ENCODE data around the gene ADD1.
"Not testable (repeated sequence)": the region's sequence is repeated elsewhere in the genome, so short reads cannot be mapped to it uniquely, and the experiment has no call there.

ADD1 gene

GRCh38 chr4:2950221-2950989 is 106.8 kb downstream of the ADD1 start:
- DNase-seq = no peak

GRCh38 chr4:2953496-2953895 is 109.9 kb downstream of the ADD1 start:
- no peak for DNase-seq

- no peak for DNase-seq
Observed at GRCh38 chr4:2954358-2955185, 110.9 kb downstream of the ADD1 start.

- DNase-seq = not testable (repeated sequence)
Observed at GRCh38 chr4:2955186-2956044, 111.8 kb downstream of the ADD1 start.

GRCh38 chr4:2958446-2958845 is 114.8 kb downstream of the ADD1 start:
- DNase-seq = no peak

- DNase-seq = not testable (repeated sequence)
Observed at GRCh38 chr4:2960450-2960849, 116.8 kb downstream of the ADD1 start.

DNA sequence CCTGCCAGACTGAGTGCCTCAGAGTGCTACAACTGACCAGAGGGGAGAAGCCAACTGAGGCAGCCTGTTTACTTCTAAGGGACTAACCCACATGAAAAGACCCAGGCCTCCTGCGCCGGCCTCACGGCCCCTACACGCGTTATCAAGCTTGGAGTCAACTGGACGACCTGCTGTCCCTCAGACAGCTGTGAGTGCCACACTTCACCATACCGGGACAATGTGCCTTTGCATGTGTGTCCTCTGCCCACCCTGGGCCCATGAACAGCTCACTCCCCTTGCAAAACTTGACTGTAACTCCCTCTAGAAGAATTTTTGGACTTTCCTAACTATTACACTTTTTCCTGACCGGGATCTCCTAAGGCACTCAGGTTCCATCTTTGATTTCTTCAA is 117.8 kb downstream of the ADD1 start:
- no peak for DNase-seq

GRCh38 chr4:2961811-2962441 is 118.3 kb downstream of the ADD1 start:
- no peak for DNase-seq

DNA sequence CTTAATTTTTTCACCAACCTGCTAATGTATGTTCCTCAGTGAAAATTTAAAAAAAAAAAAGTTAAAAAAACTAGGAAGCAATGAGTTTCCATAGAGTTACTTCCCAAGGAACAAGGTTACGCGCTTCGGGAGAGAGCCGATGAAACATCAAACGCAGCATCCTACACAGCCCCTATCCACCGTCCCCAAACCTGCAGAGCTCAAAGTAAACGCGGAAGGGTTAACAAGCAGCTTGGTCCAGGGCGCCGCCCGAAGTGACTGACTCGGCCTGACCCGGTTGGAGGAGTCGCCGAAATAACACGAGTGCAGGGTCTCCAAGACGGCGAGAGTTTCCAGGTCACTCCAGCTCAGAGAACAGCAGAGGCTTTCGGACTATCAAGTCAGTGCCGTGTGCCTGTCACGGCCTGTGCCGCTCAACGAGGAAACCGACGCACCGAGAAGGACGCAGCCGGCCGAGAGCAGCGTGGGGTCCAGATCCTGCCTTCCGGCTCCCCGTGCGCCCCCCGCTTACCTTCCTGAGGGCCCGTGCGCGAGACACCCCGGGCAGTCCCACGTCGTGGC is 119.0 kb downstream of the ADD1 start:
- no peak for DNase-seq

- peak; percentile 96 for DNase-seq
Observed at GRCh38 chr4:2963175-2963965, 119.7 kb downstream of the ADD1 start, which contains the start of the genes GRK4 and NOP14. TSS of gene GRK4 (plus strand) at chr4:2963571. CDS start at chr4:2964071, 500 bp downstream. TSS of gene NOP14 (minus strand) at chr4:2963406. CDS start at chr4:2963319, 87 bp downstream.

DNA sequence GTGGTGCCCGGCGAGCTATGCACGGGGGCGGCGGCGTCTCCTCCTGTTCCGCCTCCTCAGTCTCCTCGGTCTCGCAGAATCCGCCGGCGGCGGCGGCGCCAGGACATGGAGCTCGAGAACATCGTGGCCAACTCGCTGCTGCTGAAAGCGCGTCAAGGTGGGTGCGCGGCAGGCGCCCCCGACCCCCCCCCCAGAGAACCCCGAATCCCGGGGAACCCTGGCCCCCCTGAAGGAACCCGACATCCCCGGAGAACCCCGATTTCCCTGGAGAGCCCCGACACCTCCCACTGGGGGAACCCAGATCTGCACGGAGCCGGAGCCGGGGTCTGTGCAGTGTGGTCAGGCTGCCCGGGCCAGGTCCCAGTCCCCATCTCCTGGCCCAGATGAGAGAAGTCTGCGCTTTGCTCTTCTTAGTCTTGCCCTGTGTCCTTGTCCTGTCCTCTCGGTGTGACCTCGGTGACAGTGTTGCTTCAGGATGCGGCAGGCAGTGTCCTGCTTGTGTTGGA is 120.4 kb downstream of the ADD1 start:
- DNase-seq = no peak

DNA sequence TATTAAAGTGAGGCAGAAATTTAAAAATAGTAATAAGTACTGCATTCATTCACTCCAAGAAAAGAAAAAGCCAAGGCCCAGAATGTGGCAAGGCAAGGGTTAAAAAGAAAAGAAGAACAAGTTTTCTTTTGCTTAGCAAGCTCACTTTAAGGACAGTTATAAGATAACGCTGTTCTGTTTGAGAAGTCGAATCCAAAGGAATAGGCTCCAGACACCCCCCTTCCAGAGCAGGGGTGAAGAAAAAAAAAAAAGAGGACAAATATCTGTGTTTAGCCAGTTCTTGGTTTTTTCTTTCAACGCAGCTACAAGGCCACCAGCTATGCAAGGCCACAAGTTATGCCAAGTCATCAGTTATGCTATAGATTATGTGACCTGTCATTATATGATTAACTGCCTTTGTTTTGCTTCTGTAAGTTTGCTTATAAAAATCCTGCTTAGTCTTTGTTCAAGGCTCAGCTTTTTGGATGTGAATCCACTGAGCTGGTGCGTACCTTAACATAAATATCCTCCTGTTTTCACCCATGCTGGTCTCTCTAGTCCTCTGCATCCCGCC is 121.1 kb downstream of the ADD1 start:
- no peak for DNase-seq

DNA sequence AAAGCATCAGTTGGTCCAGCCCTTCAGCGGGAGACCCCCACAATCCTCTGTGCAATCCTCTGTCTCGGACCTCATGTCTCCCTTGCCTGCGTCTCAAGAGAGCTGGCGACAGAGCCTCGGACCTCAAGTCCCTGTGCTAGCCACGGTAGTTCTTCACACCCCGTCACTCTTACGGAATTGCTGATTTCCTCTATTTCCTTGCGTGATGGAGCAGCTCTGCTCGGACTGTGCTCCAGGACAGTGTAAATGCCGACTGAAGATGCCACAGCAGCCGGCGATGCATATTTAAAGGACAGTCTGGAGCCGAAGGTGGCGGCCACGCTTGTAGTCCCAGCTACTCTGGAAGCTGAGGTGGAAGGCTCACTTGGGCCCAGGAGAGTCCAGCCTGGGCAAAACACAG is 121.6 kb downstream of the ADD1 start:
- DNase-seq = no peak

GRCh38 chr4:2968381-2968780 is 124.7 kb downstream of the ADD1 start:
- no peak for DNase-seq

DNA sequence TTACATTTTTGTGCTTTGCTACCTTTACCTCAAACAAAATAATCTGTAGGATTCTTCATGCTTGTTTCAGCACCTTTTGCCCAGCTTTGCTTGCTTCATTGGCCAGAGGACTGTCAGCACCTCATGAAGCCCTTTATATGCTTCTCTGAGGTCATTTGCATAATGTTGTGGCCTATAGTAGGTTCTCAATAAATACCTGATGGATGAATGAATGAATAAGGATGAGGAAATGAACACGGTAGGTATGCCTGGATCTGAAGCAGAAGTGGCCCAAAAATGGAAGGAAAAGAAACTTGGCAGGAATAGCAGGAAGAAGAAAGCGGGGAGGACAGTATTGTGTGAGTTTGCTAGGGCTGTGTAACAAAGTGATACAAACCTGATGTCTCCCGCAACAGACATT is 127.6 kb downstream of the ADD1 start:
- DNase-seq = no peak

DNA sequence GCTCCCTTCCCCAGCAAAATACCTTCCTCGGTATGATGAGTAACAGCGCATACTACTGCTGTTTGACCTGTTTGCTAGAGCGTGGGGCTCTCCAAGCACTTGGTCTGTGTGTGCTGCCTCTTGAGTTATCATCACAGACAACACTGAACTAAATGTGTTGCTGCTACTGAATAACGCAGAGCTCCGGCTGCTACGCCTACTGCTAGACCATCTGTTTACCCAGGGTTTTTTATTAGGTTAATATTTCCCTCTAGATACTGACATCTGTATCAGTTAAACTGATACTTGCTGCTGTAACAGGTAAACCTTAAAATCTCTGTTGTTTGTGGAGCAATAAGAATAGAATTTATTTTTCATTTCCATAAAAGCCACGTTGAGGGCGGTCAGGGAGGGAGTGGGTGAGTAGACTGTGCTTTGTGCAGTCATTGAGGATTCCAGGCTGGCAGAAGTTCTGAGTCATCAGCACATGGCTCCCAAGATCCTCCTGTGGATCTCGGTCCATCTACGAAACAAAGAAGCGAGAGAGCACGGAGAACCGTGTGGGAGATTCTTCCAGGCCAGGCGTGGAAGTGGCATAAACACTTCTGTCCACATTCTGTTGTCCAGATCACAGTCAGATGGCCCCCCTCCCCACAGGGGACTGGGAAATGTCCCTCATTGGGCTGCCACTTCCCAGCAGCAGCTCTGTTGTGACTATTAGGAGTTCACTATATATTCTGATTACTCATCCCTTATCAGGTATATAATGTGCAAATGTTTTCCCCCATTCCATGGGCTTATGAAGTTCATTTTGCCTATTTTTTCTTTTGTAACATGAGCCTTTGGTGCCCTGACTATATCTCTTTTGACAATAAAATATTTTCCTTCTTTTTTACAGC is 133.8 kb downstream of the ADD1 start:
- DNase-seq = no peak

Data from activated CD4-positive, alpha-beta T cell treated with anti-CD3 and anti-CD28 coated beads for 1 hour (primary cell).